Endodermal cell (in vitro differentiated cells): ENCODE measurements around the gene ANKAR. TPM values are rescaled to one million over a fixed set of nuclear protein-coding genes. Genes with fewer than 3 reads are reported as not detected.

ENCODE experiments used
- DNase-seq: peaks from one replicate; pipeline ENCODE4 v3.0.0-alpha.2; 2017
- H3K27ac ChIP-seq: 2 replicates; pipeline ENCODE4 v1.5.1; 2013; ENCODE audit warnings: mild to moderate bottlenecking, low read depth, low read length, moderate library complexity
- H3K27me3 ChIP-seq: 2 replicates; pipeline ENCODE4 v1.6.1; 2013; ENCODE audit warnings: mild to moderate bottlenecking, low read length, moderate library complexity; ENCODE audit not compliant: insufficient read depth, control insufficient read depth, poor library complexity, severe bottlenecking
- H3K36me3 ChIP-seq: 2 replicates; pipeline ENCODE4 v1.7.0; 2013; ENCODE audit warnings: mild to moderate bottlenecking, low read length, moderate library complexity; ENCODE audit not compliant: control insufficient read depth, insufficient read depth
- H3K4me1 ChIP-seq: one replicate; pipeline ENCODE4 v1.7.0; 2013; ENCODE audit warnings: low read length; ENCODE audit not compliant: control insufficient read depth, insufficient read depth
- H3K4me3 ChIP-seq: 2 replicates; pipeline ENCODE4 v1.5.1; 2013; ENCODE audit warnings: mild to moderate bottlenecking, low read length, moderate library complexity
- H3K9ac ChIP-seq: 2 replicates; pipeline ENCODE4 v1.6.1; 2013; ENCODE audit warnings: mild to moderate bottlenecking, low read length, moderate library complexity; ENCODE audit not compliant: poor library complexity, severe bottlenecking; ENCODE audit errors: extremely low read depth
- H3K9me3 ChIP-seq: 2 replicates; pipeline ENCODE4 v1.6.1; 2013; ENCODE audit warnings: mild to moderate bottlenecking, low read length, moderate library complexity; ENCODE audit not compliant: control insufficient read depth
- H3K27ac Mint-ChIP-seq: 2 replicates; pipeline ENCODE4 v1.8.0; 2020; ENCODE audit warnings: mixed read lengths
- H3K27me3 Mint-ChIP-seq: 2 replicates; pipeline ENCODE4 v1.8.0; 2021; ENCODE audit warnings: mild to moderate bottlenecking, mixed read lengths; ENCODE audit not compliant: insufficient read depth
- H3K36me3 Mint-ChIP-seq: 2 replicates; pipeline ENCODE4 v1.8.0; 2020; ENCODE audit warnings: low read depth, mixed read lengths
- H3K4me1 Mint-ChIP-seq: 2 replicates; pipeline ENCODE4 v1.8.0; 2020; ENCODE audit warnings: mixed read lengths
- H3K4me3 Mint-ChIP-seq: 2 replicates; pipeline ENCODE4 v1.8.0; 2020; ENCODE audit warnings: mild to moderate bottlenecking, moderate library complexity, mixed read lengths
- H3K9me3 Mint-ChIP-seq: 2 replicates; pipeline ENCODE4 v1.8.0; 2020; ENCODE audit warnings: mild to moderate bottlenecking, mixed read lengths
- CTCF ChIP-seq: fragments of 200-600 bp; sonication (generic); conservative IDR thresholded peaks from 2 replicates; pipeline ENCODE4 v1.5.0; 2021; ENCODE audit warnings: antibody characterized with exemption, mild to moderate bottlenecking
- WGBS, 2 experiments: methylation state at CpG; one replicate each; pipeline versions ENCODE4 v1.1.5 to v1.1.7; 2013; ENCODE audit warnings: missing lambda C conversion rate in 2 of 2, mixed read lengths in 1 of 2; ENCODE audit not compliant: insufficient coverage in 1 of 2, insufficient read length in 1 of 2; 5-methylcytosine and 5-hydroxymethylcytosine counted together
- total RNA-seq, 2 donors: library from RNA; stranded (reverse); fragmentation: NEBNext Ultra II Directional in 1 of 2; extraction: Animal tissue kit (Norgen Biotek cat#: 25700) in 1 of 2; gene quantifications; 2 replicates in 1 of 2; 3 replicates in 1 of 2; pipeline ENCODE4 v1.2.1, GENCODE V29; 2021

Gene ANKAR
- total RNA-seq, 2 donors from 2014 or later: 4.3 to 7.4 TPM

- 76 to 80% methylated on average over 1 of the region's 1 CpG for WGBS, 2 experiments
- Mint-ChIP-seq H3K4me1 (peaks cover 7% of the 10 kb centered on the region), H3K27ac (no peak overlapping the region), H3K9me3 (peaks cover 9% of the 10 kb centered on the region), H3K36me3 (peaks cover 27% of the 10 kb centered on the region), H3K27me3 (no peaks in the 10 kb centered on the region), H3K4me3 (no peak overlapping the region)
- peaks cover 8% of the 10 kb centered on the region for H3K9me3 ChIP-seq
- H3K4me3 ChIP-seq: no peak overlapping the region
- H3K36me3 ChIP-seq: peaks cover 6% of the 10 kb centered on the region
- no peak overlapping the region for H3K27ac ChIP-seq
- TF ChIP-seq CTCF: no peak
- no peaks in the 10 kb centered on the region for H3K4me1 ChIP-seq
- H3K27me3 ChIP-seq: no peaks in the 10 kb centered on the region
- H3K9ac ChIP-seq: no peak overlapping the region
- no peak for DNase-seq
Observed at GRCh38 chr2:189681203-189681602, 6.7 kb downstream of the ANKAR start.

- Mint-ChIP-seq H3K27me3 (no peaks in the 10 kb centered on the region), H3K4me3 (no peak overlapping the region), H3K4me1 (peaks cover 7% of the 10 kb centered on the region), H3K27ac (no peak overlapping the region), H3K9me3 (peaks cover 9% of the 10 kb centered on the region), H3K36me3 (peaks cover 23% of the 10 kb centered on the region)
- TF ChIP-seq CTCF: no peak
- H3K36me3 ChIP-seq: no peaks in the 10 kb centered on the region
- H3K27me3 ChIP-seq: no peaks in the 10 kb centered on the region
- DNase-seq: no peak
- no peak overlapping the region for H3K9ac ChIP-seq
- no peak overlapping the region for H3K4me3 ChIP-seq
- H3K4me1 ChIP-seq: no peaks in the 10 kb centered on the region
- H3K27ac ChIP-seq: no peak overlapping the region
- H3K9me3 ChIP-seq: peaks cover 8% of the 10 kb centered on the region
Observed at GRCh38 chr2:189681903-189682302, 7.4 kb downstream of the ANKAR start.

GRCh38 chr2:189683348-189683747 is 8.9 kb downstream of the ANKAR start:
- no peak overlapping the region for H3K4me3 ChIP-seq
- no peaks in the 10 kb centered on the region for H3K27me3 ChIP-seq
- H3K4me1 Mint-ChIP-seq: peaks cover 7% of the 10 kb centered on the region
- no peaks in the 10 kb centered on the region for H3K36me3 ChIP-seq
- H3K4me1 ChIP-seq: no peaks in the 10 kb centered on the region
- no peak overlapping the region for H3K4me3 Mint-ChIP-seq
- peaks cover 4% of the 10 kb centered on the region for H3K9me3 ChIP-seq
- no peak overlapping the region for H3K9ac ChIP-seq
- no peak for DNase-seq
- peaks cover 5% of the 10 kb centered on the region for H3K9me3 Mint-ChIP-seq
- H3K27me3 Mint-ChIP-seq: no peaks in the 10 kb centered on the region
- TF ChIP-seq CTCF: no peak
- no peak overlapping the region for H3K27ac ChIP-seq
- WGBS, 2 experiments: 67 to 81% methylated on average over 1 of the region's 1 CpG
- peaks cover 12% of the 10 kb centered on the region for H3K36me3 Mint-ChIP-seq
- H3K27ac Mint-ChIP-seq: no peak overlapping the region
